ENCODE results near the gene GPX4. TPM values are rescaled to one million over a fixed set of nuclear protein-coding genes. Genes with fewer than 3 reads are reported as not detected.
A peak's percentile ranks its signal among the peaks of the same experiment; 100 is the strongest.

Gene GPX4
- total RNA-seq, 4 donors from 2014 or later: 350 to 485 (median 414) TPM

DNA sequence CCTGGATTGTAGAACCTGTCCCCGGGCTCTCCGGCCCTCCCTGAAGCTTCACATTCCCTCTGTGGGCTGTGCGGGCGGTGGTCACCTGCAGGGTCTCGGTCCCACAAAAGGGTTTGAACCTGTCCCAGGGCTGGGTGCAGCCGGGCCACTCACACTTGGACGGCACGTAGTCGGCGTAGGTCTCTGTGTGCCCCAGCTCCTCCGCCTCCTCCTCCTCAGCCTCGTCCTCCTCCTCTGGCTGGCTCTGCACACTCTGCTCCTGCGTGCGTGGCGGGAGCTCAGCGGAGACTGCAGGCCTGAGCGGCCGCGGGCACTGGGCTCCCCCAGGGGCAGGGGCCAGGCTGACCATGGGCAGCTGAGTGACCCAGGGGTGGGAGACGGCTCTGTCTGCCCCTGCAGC lies 19.6 kb downstream of the GPX4 start:
- Histone ChIP-seq H3K9me3 (no peaks in the 10 kb centered on the region), H3K27me3 (no peaks in the 10 kb centered on the region), H3K4me3 (replicated peaks in 1 of 3) (no peak overlapping the region), H3K27ac (no peak overlapping the region), H3K4me1 (no peaks in the 10 kb centered on the region), H3K36me3 (peaks cover 68 to 75% of the 10 kb centered on the region in 2 donors)
- intact Hi-C loops (cut with DNase I): no loop called here
- no peak for TF ChIP-seq POLR2A (IDR thresholded peaks at IDR 0.05)
- TF ChIP-seq CTCF (IDR thresholded peaks at IDR 0.05): no peak
- no peak for DNase-seq
- 95 to 98% methylated on average over 11 to 19 of the region's 20 CpGs for WGBS, 2 donors

DNA sequence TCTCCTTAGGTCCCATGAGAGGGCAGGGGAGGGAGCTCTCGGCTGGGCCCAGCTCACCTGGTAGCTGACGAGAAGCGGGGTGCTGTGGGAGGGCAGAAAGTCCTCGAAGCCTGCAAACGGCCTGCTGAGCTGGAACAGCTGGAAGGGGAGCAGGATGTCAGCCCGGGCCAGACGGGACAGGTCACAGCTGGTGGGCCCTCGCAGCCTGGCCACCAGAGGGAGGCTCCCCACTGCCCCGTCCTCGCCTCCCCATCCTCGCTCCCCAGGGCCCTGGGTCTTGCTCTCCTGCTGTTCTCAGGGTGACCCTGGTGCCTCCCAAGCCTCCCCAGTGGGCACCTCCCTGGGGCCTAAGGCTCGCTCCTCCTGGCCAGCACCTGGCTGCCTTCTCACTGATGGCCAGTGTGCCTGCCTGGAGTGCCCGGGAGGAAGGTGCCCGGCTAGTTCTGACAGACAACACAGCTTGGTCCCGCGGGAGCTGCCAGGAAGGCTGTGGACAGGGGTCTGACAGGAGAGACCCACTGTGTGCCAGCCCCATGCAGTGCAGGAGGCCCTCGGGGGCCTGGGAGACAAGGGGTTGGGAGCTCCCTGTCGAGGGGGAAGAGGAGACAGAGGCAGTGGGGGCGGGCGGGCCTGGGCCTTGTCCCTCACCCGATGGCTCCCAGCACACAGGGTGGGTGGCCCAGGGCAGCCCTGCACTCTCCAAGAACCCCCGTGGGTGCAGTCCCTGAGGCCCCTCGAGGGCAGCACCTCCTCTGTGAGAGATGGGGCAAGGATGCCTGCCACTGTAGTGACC lies 20.3 kb downstream of the GPX4 start:
- peak overlapping the region in 1 of 3 donors; percentile 17 for H3K27ac ChIP-seq
- DNase-seq: no peak
- no peaks in the 10 kb centered on the region for H3K9me3 ChIP-seq
- no peak overlapping the region for H3K4me3 ChIP-seq (replicated peaks in 1 of 3)
- 92 to 98% methylated on average over 11 to 20 of the region's 23 CpGs for WGBS, 2 donors
- TF ChIP-seq POLR2A (IDR thresholded peaks at IDR 0.05): no peak
- TF ChIP-seq CTCF (IDR thresholded peaks at IDR 0.05): no peak
- no peaks in the 10 kb centered on the region for H3K27me3 ChIP-seq
- no peaks in the 10 kb centered on the region for H3K4me1 ChIP-seq
- intact Hi-C loops (cut with DNase I): no loop called here
- H3K36me3 ChIP-seq: peaks cover 62 to 69% of the 10 kb centered on the region in 2 donors

- intact Hi-C loops (cut with DNase I): no loop called here
- TF ChIP-seq CTCF (IDR thresholded peaks at IDR 0.05): no peak
- no peak for TF ChIP-seq POLR2A (IDR thresholded peaks at IDR 0.05)
- Histone ChIP-seq H3K36me3 (peaks cover 46 to 53% of the 10 kb centered on the region in 2 donors), H3K9me3 (no peaks in the 10 kb centered on the region), H3K4me3 (replicated peaks in 1 of 3) (no peak overlapping the region), H3K27ac (no peak overlapping the region), H3K27me3 (no peaks in the 10 kb centered on the region), H3K4me1 (peaks cover under 1 to 9% of the 10 kb centered on the region in 2 donors)
- DNase-seq: no peak
- WGBS, 2 donors: 92 to 94% methylated on average over 32 to 33 of the region's 33 CpGs
These were observed 22.0 kb downstream of the GPX4 start for GRCh38 chr19:1125601-1126467.

- no peak overlapping the region for H3K27ac ChIP-seq
- 95% methylated on average over 15 to 28 of the region's 33 CpGs for WGBS, 2 donors
- no peak overlapping the region for H3K4me3 ChIP-seq (replicated peaks in 1 of 3)
- peaks cover 33 to 39% of the 10 kb centered on the region in 2 donors for H3K36me3 ChIP-seq
- intact Hi-C loops (cut with DNase I): no loop called here
- DNase-seq: no peak
- H3K9me3 ChIP-seq: no peaks in the 10 kb centered on the region
- TF ChIP-seq CTCF (IDR thresholded peaks at IDR 0.05) (no peak), POLR2A (IDR thresholded peaks at IDR 0.05) (no peak)
- H3K27me3 ChIP-seq: no peaks in the 10 kb centered on the region
- H3K4me1 ChIP-seq: peaks cover 5 to 9% of the 10 kb centered on the region in 2 donors
These were observed 23.4 kb downstream of the GPX4 start for GRCh38 chr19:1126984-1127760.

Data from thyroid gland (tissue), 4 donors.